HG02884 (cell line): ENCODE data around the gene COL17A1.

Source experiments
- ATAC-seq: cut with Tn5 transposase; IDR thresholded peaks from one replicate; pipeline ENCODE4 v1.9.1; 2021; ENCODE audit warnings: mild to moderate bottlenecking, moderate library complexity; ENCODE audit not compliant: unreplicated experiment

Gene COL17A1

DNA sequence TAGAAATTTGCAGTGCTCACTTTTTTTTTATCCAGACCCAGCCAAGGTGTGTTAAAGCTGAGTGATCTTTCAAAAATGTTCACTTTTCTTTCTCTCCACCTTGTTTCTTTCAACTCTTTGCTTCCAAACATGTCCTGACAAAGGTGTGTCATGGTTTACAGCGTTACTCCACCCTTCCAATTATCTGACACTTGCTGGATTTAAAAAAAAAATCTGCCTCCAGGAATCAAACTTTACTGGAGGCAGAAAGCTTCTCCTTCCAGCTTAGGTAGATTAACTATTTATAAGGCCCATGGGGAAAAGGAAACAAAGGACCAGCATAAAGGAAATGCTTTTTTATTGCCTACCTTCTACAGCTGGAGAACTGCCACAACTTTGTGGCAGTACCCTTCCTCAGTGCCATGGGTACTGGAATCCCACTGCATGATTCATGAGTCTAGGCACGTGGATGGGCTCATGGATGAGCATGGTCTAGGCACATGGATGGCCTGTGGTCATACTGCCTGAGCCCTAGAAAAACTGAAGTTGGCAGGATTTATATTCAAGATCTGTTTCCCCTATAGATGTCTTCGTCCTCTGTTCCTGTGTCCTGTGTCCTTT is at the start of gene COL17A1:
COL17A1 (minus strand) TSS at position 80 of the 600 bp plus-strand sequence. CDS start 5,207 bp downstream, outside the sequence.
- ATAC-seq = no peak

DNA sequence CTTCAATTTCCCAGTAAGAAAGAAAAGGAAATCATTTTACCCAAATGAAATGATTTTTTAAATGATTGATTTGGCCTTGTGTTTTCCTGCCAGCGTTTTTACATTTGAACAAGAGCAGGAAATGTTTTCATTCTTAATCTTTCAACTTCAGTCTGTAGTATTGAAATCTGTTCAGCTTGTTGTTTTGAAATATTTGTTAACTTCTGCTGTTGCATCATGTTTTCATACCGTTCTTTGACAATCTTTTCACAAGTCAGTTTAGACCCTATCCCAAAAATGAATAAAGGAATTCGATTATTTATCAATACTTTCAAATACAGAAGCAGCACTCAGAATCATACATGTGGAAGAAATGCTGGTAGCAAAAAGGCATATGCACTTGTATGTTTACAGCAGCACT is 44.4 kb upstream of the COL17A1 start:
- no peak for ATAC-seq

GRCh38 chr10:104128214-104128613 is 42.5 kb upstream of the COL17A1 start:
- ATAC-seq = no peak

GRCh38 chr10:104127411-104127810 is 41.7 kb upstream of the COL17A1 start:
- ATAC-seq = no peak

- no peak for ATAC-seq
Measured at GRCh38 chr10:104123397-104123796, 37.7 kb upstream of the COL17A1 start.

- ATAC-seq = peak; percentile 3
Measured at GRCh38 chr10:104122225-104123107, 36.8 kb upstream of the COL17A1 start.

DNA sequence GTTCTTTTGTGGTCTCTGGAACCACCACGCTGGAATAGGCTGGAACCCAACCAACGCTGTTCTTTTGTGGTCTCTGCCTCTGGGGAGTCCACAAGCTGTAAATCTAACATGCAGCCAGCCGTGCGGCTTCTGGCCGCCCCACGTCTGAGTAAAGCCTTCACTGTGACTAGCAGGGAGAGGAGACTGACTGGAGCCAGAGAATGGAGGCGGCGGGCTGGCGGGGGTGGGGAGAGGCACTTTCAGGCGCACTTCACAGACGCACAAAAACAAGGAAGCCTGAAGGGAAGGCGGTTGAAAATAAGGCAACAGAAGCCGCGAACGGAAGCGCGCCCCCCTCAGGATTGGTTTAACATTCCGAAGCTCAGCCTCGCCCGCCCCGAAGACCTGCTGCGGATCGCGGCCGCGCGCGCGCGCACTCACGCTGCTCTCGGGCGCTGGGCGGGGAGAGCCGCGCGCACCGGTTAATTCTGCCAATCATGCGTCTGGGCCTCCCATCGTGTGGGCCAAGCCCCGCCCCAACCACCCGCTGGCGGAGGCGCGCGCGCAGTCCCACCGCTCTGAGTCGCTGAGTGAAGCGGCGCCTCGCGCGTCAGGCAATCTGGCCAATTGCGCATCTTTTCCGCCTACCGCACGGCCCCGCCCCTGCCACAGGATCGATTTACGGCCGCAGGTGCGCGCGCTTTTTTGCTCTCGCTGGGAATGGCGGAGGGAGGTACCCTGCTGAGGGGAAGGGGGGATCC is 36.0 kb upstream of the COL17A1 start, which contains the start of gene SFR1:
SFR1 (plus strand) TSS at position 687 of the 740 bp plus-strand sequence; CDS start at position 700, 13 bp downstream.
- peak; percentile 85 for ATAC-seq

- peak; percentile 39 for ATAC-seq
Measured at GRCh38 chr10:104120903-104121484, 35.3 kb upstream of the COL17A1 start.

DNA sequence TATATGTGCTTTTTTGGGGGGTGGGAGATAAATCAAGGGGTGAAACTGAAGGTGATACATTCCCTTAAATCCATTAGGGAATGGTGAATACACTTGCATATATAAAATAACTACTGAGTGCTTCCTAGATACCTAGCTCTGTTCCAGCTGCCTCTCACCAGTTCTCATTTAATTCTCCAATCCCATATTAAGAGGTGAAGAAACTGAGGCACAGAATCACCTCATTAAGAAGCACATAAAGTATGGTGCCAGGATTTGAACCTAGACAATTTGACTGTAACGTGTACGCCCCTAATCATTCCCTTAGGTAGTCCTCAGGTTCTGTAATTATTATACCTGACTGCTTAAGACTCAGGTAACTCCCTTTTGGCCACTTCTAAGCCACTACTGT is 34.8 kb upstream of the COL17A1 start:
- ATAC-seq = no peak

DNA sequence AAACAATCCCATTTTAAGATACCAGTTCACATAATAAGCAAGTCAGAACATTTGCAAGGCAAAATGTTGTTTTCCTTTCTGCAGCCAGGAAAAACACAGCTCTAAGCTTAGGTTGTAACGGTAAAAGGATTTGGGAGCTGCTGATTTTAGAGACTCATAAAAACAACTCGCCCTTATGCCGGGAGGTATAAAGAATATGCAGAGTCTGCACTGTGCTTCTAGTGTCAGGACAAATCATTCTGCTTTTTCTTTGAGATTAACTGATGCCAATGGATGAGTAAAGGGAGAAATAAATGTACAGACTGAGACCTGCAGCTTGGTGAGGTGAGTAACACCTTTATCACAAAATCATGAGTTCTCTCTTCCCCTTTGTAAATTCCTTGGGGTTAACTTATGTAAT is 34.3 kb upstream of the COL17A1 start:
- ATAC-seq = no peak

- ATAC-seq = no peak
Measured at GRCh38 chr10:104117839-104118323, 32.2 kb upstream of the COL17A1 start.

DNA sequence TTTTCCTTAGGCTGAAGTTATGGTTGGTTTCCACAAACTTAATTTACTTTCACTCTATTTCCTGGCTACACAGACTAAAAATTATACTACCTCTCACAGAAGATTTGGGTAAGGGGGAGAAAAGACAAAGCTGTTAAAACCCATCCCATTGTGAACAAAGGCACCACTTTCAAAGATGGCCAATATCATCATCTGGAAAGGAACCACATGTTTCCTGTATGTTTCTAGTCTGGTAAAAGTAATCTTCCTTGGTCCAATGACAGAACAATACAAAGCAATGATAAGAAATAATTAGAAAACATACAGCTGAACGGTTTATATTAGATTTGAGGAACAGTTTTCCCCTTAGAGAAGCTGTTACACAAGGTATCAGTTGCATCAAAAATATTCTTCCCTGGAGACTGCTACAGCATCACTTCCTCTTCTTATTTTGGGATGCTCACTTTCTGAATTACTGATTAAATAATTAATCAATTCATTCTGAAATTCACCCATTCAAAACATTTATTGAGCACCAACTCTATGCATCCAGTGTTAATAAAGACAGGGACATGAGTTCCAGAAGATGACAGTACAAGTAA is 27.8 kb upstream of the COL17A1 start:
- ATAC-seq = no peak

DNA sequence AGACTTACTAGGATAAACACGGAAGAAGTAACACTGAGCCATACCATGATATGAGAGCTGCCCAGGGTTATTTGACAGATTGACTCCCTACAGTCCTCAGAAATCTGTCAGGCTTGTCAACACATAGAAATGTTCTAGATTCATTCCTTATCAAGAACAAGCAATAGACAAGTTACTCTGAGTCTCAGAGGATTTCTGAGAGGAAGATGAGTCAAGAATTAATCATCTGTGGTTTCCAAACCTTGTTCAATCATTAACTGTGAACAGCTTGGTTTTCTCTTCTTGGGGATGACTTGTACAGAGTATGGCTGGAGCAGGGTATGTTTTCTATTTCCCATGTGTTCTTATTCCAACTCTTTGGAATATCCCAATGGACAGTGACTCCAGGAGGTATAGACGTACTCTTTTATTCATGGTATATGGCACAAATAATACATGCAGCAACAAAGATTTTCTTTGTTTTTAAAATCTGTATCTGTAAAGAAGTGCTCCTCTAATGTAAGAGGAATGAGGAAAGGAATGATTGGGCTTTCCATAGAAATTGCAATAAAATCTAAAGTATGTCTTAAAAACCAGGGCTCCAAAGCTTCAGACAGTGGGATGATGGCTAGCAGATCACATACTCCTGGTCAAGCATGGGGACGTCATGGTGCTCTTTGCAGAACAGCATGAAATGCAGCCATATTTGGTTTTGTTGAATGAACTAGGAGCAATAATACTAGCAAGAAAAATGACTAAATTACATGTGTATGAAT is 24.4 kb upstream of the COL17A1 start:
- no peak for ATAC-seq

- ATAC-seq = no peak
Measured at GRCh38 chr10:104104926-104105325, 19.2 kb upstream of the COL17A1 start.

GRCh38 chr10:104104418-104104817 is 18.7 kb upstream of the COL17A1 start:
- ATAC-seq = no peak

- ATAC-seq = no peak
Measured at GRCh38 chr10:104103956-104104355, 18.3 kb upstream of the COL17A1 start.

GRCh38 chr10:104101902-104102301 is 16.2 kb upstream of the COL17A1 start:
- ATAC-seq = no peak

DNA sequence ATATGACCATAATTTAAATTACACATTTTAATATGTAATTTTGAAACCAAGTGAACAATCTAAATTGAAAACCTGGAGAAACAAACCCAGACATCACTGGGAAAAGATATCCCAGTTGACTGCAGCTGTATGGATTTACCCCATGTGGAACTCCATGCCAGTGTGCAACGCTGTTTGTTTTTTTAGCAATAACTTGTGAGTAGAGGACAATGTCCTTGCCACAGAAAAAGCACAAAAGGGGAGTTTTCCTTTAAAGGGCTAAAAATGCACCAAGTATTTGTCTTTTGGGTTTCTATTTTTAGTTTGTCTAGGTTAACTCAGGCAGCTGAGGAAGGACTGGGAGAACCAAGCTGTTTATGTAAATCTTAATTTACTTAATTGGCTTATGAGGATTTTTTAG is 15.1 kb upstream of the COL17A1 start:
- ATAC-seq = no peak

GRCh38 chr10:104099941-104100340 is 14.3 kb upstream of the COL17A1 start:
- ATAC-seq = no peak

GRCh38 chr10:104099269-104099668 is 13.6 kb upstream of the COL17A1 start:
- no peak for ATAC-seq
